Cardiac septum (tissue), 1 donor: Measurements from ENCODE around the gene MCC. TPM values are rescaled to one million over a fixed set of nuclear protein-coding genes. Genes with fewer than 3 reads are reported as not detected.

Experiments
- DNase-seq: peaks from one replicate; pipeline ENCODE4 v3.0.0-alpha.2; 2020; ENCODE audit warnings: low spot score
- intact Hi-C: fragments of 100-400 bp; cut with DNase I; formaldehyde crosslinking; loops from one replicate; pipeline ENCODE4 v1.14.0; 2022
- total RNA-seq: library from RNA; stranded (reverse); fragmentation: NEBNext Ultra II Directional; extraction: Animal tissue kit (Norgen Biotek cat#: 25700); gene quantifications from one replicate; pipeline ENCODE4 v1.2.1, GENCODE V29; 2021
- donor health status: DM: no; HTN: no; CAD: no.

MCC gene
- total RNA-seq, 1 donor from 2014 or later, result 17.7 TPM

DNA sequence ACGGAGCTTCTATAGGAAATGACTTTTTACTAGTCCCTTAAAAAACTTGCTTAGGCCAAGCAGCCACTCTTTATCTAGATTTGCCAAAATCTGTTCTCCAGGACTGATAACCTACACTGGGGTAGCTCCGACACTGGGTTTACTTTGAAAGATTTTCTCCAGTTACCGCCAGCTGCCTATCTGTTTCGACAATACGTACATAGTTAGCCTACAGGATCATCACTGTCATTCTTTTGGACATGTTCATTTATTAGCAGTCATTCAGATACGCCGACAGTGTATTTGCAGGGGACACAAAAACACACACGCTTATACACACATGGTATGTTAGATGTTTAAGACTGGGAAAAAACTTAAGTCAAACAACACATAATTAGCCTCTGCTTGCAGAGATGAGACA lies 286.0 kb downstream of the MCC start:
- intact Hi-C loops, result loop anchor here (2.0 to 5.0 kb wide), 2 partner anchors 93 to 310 kb away; partner anchors contain the start of gene YTHDC2
- no peak for DNase-seq

DNA sequence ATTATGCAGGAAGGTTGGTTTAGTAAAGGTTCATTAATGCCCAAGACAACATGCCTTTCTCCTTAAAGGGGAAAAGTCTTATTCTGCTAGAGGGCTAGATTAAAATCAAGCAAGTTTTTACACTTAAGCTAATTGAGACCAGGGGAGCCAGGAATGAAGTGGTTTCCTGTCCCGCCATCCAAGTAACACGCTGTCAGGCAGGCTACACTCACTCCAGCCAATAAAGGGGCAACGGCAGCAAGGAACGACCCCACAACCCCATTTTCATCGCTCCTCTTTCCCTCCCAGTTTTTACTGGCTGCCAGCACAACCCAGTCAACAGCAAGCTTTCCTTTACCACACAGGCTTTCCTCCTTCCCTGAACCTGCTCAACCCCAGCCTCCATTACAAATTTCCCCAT lies 286.5 kb downstream of the MCC start:
- no peak for DNase-seq
- intact Hi-C loops, result loop anchor here (2.0 to 5.0 kb wide), 2 partner anchors 93 to 311 kb away; partner anchors contain the start of gene YTHDC2

DNA sequence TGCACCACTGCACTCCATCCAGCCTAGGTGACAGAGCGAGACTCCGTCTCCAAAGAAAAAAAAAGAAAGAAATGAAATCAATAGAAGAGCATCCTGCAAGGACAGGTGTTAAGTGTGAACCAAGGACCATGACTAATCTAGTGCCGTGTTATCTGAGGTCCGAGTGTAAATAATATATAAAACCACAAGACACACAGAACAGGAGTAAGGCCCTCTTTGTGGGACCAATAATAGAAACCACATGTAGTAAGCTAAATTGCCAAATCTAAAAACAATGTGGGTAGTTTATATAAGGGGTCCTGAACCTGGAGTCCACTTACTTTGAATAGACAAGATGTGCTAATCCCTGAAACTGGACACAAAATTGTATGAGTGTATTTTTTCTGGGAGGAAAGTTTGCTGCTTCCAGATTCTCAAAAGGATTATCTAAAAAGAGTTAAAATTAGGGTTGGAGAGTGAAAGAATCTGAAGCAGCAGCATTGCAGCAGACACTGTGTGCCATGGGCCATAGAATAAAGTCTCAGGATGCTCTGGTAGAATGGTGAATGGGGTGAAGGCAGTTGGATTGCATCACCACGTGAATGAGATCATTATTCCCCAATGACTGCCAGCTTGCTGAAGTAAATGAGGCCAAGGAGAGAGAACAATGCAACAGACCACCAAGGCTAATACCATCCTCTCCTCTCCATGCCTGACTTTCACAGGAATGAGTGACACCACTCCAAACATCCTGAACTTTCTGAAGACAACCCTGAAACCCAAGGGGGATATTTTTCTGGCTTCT lies 288.9 kb downstream of the MCC start:
- no peak for DNase-seq
- intact Hi-C loops, result no loop called here

DNA sequence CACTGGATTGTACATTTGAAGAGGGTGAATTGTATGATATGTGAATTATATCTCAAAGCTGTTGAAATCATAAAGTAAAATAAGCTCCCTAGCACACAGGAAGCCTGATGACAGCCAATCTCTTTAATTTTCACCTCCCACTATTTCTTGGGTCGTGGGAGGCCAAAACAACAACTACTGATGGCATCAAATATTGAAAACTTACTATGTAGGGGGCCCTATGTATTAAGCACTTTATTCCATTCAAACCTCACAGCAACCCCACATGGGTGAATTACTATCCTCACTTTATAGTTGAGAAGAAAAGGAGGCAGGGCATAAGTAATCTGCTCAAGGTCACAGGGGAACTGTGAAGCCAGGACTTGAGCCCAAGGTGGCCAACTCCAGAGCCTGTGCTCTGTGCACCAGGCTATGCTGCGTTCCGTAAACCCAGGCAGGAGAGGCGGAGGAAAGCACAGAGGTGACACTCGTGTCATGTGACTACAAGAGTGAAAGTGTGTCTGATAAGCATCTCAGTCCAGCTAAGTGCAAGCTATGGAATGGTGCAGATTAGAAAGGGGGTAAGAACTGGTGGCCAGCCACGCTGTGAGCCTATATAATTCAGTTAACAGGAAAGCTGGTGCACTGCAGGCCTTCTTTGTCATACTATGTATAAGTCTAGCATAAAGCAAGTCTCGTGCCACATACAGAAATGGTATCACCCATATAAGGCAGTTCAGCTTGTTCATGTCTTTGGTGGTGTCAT lies 290.6 kb downstream of the MCC start:
- intact Hi-C loops, result no loop called here
- no peak for DNase-seq

DNA sequence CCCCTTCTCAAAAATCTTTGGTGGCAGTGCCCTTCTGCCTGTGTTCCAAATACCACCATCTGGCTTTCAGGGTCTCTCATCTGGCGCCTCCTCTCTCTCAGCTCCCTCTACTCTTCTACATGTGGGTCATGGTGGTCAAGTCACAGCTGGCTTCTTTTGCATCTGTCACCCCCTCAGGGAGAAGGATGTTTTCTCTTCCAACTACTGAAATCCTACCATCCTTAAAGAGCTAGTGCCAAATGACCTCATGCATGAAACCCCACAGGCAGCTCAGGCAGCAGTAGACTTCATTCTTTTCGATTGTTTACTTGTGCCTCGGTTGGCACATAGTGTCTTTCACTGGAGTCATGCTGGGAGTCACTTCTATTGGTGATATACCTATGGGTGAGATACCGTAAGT lies 292.5 kb downstream of the MCC start:
- DNase-seq, result no peak
- intact Hi-C loops, result no loop called here

DNA sequence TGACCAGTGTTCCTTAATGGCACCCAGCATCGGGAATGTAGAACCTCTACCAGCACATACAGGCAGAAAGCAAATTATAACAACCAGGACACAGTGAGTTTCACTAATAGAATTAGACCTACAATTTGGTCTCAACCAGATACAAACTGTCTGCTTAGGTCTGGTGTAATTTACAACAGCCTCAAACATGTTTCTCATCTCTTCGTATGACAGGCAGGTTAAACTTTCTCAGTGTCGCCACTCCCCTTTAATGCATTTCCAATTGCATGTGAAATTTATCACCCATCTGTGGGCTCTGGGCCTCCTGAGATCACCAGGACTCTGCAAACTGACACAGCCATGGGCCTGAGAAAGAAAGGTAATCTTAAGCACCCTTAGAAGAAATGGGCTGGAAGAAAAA lies 293.0 kb downstream of the MCC start:
- no peak for DNase-seq

DNA sequence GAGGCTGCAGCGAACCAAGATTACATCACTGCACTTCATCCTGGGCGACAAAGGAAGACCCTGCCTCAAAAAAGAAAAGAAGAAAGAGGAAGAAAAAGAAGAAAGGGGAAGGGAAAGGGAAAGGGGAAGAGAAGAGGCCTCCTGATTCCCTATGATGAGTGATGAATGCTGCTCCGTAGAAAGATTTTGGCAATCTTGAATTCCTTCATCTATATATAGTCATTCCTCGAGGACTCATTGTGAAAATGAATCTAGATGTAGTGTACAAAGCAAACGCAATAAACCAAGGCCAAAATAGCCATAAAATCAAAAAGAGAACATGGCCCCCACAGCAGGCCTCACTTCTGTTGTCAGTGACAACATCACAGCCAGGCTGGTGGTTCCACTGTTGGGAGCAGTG lies 293.7 kb downstream of the MCC start:
- intact Hi-C loops, result no loop called here

More for the DNA sequence above, 293.0 kb downstream of the MCC start:
- intact Hi-C loops, result no loop called here

DNA sequence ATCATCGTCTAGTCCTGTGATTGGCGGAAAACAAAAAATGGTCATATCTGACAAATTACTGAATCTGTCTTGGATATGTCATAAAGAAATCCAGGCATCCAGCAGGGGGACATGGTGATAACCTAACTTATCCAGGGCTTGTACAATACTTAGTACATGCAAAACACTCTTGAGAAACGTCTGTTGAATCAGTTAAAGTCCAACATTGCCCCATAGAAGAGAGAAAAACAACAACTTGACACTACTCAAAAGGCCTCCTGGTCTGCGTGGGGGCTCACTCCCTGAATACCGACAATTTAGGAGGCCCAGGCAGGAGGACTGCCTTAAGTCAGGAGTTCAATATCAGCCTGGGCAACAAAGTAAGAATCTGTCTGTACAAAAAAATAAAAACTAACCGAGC lies 294.1 kb downstream of the MCC start:
- no peak for DNase-seq
- intact Hi-C loops, result no loop called here

More for the DNA sequence above, 293.7 kb downstream of the MCC start:
- DNase-seq, result no peak

DNA sequence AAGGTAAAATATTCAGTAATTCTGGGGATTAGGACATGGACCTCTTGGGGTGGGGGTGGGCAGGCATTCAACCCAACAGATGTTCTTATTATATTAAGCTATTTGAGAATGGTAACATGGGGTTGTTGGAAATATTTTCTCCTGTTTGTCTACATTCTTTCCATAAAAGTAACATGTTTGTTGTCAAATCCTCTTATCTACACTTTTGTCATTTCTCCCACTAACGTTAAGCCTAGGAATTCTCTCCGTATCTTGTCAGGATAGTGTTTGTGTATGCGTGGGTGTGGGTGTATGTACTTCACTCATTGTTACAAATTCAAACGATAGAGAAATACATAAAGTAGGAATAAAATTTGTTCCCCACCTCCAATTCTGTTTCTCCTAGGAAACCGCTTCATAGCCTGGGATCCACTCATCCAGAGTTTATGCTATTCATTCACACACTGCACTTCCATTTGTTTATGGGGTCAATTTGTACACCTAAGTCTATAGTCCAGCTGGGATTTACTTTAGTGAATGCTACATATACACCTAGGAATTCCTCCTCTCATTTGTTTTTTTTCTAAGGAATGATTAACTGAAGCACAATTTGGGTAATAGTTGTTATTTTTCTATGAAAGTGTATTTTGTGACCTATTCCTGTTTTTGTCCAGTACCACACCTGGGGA lies 294.8 kb downstream of the MCC start:
- no peak for DNase-seq
- intact Hi-C loops, result no loop called here

DNA sequence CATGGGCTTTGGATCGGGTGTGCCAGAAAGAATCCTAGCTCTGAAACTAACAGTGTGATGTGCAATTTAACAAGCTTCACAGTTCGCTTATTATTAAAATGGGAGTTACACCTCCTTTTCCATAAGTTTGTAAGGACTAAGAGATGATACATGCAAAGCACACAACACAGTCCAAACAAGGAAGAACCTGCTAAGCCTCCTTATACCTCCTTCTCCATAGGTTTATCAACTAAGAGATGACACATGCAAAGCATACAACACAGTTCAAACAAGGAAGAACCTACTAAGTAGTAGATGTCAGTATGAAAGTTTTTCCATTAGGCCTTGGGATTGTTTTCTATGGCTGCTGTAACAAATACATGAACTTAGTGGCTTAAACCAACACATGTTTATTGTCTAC lies 295.7 kb downstream of the MCC start:
- no peak for DNase-seq
- intact Hi-C loops, result no loop called here

DNA sequence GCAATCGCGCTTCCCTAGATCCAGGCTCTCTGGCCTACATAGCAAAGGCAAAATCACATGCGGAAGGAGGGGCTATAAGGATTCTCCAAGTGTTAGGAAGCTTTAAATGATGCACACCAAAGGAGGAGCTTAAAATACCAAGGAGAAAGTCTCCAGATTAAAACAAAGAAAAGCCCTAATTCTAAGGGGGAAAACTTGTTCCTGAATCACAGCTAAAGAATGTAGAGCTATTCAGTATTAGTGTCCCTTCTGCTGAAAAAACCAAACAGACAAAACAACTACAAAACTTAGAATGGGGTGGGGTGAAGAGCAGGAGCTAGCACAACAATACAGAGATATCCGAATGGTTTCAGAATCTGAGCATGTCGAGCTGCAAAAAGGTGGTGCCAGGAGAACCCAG lies 297.9 kb downstream of the MCC start:
- intact Hi-C loops, result no loop called here

DNA sequence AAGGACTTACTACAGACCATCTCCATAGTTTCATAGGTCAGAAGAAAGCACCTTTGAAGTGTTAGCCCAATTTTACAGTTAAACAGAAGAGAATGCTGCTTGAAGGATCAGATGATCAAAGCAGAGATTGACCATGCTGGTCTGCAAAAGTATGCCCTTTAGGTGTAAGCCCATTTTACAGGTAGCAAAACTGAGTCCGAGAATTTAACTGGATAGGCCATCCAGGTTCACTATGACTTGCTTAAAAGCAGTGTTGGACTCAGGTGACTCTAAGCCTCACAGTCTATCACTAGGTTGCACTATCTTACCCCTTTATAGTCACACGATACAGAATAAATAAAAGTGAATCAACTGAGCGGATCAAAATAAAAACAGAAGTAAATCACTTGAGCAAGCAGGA lies 299.0 kb downstream of the MCC start:
- DNase-seq, result no peak
- intact Hi-C loops, result no loop called here

More for the DNA sequence above, 297.9 kb downstream of the MCC start:
- DNase-seq, result no peak

DNA sequence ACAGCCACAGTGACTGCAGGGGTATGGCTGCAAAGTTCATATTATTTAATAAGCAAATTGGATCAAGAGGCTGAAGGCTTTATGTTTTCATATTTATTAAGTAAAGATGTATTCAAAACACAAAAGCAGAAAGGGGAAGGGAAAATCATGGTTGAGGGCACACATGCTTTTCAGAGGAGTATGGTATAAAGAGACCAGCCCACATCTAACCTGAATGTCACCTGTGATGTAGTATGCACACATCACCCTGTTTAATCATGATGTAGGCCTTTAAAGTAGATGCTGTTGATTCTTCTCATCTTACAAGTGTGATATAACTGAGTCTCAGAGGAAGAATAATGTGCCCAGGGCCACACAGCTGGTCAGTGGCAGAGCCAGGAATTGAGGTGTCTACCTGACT lies 299.8 kb downstream of the MCC start:
- intact Hi-C loops, result no loop called here
- no peak for DNase-seq

DNA sequence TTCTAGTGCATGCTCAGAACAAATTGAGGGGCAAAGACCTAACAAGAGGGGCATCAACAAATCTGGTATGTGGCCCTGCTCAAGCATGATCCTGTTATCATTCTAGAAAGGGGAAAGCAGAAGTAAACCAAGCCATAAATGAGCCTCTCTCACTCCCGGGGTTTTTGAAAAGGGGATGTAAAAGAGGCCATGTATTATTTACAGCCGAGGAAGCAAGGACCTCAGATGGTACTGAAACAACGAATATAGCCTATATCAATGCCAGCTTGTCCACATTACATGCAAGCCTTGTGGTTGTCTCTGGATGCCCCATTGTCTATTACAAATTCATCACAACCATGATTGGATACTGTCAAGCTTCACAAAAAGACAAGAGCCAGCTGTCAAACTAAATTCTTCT lies 300.3 kb downstream of the MCC start:
- DNase-seq, result no peak
- intact Hi-C loops, result no loop called here

DNA sequence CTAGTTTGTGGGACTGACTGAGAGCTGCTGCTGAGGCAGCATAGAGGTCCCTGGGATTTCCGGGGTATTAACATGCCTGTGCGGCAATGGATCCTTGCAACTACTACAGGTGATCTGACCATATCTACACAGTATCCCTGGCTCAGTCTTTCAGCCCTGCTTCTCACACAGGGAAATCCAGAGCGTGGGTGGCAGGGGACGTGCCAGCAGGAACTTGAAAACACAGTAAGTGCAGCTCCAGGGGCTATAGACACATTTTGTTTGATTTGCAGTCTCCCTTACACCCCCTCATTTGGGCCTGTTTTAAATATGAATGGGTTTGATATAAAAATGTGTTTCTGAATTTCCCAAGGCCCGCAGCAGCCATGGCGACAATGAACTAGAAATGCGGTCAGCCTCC lies 302.2 kb downstream of the MCC start:
- intact Hi-C loops, result no loop called here
- DNase-seq, result no peak

DNA sequence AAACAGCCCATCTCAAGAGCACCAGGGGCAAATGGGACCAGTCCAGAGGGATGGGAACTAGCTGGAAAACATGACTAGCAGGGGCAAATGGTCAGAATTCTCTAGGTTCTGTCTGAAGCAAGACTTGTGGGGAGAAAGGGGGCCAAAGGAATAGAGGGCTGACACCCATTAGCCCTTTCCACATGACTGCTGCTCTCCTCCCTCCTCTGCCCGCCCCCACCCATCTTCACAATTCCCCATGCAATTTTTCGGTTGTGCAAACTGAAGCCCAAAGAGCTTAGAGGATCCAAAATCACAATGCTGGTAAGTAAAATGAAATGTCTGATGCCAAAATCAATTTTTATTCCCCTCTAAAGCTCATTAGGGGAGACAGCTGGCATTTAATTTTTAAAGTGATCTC lies 304.6 kb downstream of the MCC start:
- no peak for DNase-seq
- intact Hi-C loops, result no loop called here

DNA sequence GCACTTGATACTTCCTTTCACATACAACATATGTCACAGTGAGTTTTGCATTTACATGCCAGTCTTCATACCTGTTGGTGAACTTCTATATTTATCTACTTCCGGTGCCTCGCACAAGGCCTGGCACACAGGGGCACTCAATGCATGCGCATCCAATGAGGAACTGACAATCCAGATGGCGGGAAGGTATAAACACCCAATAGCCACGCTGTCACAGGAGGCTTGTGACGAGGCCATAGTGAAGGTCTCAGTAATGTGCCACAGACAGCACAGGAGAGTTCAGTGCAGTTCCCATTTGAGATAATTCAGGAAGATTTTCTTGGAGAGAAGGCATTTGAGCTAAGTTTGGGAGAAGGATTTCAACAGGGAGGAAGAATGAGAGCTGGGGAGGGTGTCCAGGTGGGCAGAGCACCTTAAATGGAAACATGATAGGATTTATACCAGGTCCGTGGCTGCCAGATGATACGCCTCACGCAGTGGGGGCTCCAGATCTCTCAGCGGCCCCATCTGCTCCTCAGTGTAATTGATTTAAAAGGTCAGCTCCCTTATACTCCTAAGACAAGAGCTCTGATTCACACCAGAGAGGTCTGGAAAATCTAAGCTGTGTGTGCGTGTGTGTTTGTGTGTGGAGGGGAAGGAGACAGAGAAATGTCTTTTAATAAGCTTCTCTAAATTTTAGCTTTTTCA lies 305.5 kb downstream of the MCC start:
- intact Hi-C loops, result no loop called here
- DNase-seq, result no peak

DNA sequence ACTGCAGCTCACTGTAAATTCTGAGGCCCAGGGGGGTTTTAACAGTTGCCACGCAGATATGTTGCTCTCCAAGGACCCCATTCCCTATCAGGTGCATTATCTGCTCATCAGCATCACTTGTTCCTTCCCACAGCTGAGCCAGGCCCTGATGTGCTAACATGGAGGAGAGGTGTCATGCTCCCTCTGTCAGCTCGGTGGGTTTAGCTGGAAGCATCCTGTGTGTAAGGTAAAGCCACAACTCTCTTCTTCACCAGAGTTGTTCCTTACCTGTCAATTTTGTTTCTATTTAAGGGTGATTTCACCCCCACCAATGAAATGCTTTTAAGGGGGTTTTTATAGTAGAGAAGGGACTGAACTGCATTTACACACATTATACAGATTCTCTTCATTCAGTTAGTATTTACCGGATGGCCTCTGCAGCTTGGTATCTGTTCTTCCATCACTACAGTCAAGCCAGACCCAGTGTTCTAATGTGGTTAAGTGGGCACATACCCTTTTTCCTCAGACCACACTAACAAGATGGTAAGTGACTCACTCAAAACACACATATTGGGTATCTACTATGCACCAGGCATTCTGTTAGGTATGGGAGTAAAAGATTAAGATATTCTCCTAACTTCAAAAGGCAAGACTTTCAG lies 306.3 kb downstream of the MCC start:
- no peak for DNase-seq
- intact Hi-C loops, result no loop called here

DNA sequence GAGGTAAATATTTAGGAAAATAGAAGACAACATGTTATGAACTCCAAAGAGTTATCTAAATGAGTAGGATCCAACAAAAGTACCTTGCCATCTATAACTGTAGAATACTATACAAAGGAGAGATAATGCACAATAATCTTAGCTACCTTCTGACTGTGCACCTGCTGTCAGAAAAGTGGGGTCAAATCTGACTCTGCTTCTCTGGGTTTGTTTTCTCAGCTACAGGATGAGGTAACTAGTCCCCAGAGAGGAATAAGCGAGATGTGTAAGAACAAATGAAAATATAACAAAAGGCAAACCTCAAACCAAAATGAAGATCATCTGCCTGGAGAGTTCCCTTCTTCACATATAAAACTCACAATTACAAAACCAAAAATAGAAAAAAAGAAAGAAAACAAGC lies 306.8 kb downstream of the MCC start:
- intact Hi-C loops, result no loop called here
- DNase-seq, result no peak

DNA sequence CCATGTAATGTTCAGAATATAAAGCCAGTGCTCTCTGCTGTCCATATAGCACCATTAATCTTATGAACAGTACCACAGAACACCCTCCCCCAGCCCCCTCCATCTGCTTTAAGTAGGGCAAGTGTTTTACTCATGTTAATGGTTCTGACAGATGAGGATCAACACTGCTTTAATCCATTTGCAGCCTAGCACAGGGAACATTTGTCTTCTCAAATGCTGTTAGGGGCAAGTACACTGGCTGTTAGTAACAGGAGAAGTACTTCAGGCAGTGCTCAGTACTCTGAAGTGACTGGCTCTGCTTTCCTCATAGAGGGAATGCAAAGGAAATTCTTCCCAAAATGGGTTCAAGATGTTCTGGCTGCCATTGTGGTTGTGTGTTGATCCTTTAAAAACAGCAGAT lies 309.1 kb downstream of the MCC start:
- intact Hi-C loops, result no loop called here
- no peak for DNase-seq
